ENCODE results near the gene ABI3BP. TPM values are rescaled to one million over a fixed set of nuclear protein-coding genes. Genes with fewer than 3 reads are reported as not detected.

The ABI3BP gene
- total RNA-seq, 1 experiment from 2014 or later: 0.74 TPM

DNA sequence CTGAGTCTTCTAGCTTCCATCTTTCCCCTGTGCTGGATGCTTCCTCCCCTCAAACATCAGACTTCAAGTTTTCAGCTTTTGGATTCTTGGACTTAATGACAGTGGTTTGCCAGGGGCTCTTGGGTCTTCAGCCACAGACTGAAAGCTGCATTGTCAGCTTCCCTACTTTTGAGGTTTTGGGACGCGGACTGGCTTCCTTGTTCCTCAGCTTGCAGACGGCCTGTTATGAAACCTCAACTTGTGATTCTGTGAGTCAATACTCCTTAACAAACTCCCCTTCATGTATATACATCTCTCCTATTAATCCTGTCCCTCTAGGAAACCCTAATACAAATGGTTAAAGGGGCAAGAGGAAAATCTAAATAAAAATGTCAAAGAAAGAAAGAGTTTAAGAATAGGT, 100.1 kb downstream of the ABI3BP start (continued):
- TF ChIP-seq, protein P1, sequence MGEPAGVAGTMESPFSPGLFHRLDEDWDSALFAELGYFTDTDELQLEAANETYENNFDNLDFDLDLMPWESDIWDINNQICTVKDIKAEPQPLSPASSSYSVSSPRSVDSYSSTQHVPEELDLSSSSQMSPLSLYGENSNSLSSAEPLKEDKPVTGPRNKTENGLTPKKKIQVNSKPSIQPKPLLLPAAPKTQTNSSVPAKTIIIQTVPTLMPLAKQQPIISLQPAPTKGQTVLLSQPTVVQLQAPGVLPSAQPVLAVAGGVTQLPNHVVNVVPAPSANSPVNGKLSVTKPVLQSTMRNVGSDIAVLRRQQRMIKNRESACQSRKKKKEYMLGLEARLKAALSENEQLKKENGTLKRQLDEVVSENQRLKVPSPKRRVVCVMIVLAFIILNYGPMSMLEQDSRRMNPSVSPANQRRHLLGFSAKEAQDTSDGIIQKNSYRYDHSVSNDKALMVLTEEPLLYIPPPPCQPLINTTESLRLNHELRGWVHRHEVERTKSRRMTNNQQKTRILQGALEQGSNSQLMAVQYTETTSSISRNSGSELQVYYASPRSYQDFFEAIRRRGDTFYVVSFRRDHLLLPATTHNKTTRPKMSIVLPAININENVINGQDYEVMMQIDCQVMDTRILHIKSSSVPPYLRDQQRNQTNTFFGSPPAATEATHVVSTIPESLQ (CRISPR knock-in tag; IDR thresholded peaks at IDR 0.05): no peak
- no peak for TF ChIP-seq TCF7 (CRISPR knock-in tag; IDR thresholded peaks at IDR 0.05; ENCODE audit: low read depth)
- no peak for TF ChIP-seq EMX1 (CRISPR knock-in tag; IDR thresholded peaks at IDR 0.05)
- TF ChIP-seq ZNF121 (CRISPR knock-in tag; IDR thresholded peaks at IDR 0.05): no peak

DNA sequence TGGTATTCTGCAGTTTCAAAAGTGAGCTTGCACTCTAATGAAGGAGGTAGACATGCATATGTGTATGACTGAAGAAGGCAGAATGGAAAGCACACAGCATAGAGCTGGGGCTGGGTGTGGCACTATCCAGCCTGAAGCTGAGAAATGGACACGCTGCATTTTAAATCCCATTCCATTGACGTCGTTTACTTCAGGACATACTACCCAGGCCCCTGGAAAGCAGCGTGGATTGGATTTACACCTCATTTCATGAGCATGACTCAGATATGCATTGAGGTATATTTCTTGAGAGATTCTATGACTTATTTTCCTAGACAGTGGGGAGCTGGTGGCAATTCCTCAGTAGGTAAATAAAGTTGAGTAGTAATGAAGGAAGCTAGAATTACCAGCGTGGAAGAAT, 101.4 kb downstream of the ABI3BP start:
- ChIA-PET CTCF (interaction anchor here (1.0 to 1.2 kb wide), 2 partner anchors 72 to 304 kb away, joined by 3 read pairs; no protein-coding TSS in a partner anchor), POLR2A (no interaction called here)
- H3K27me3 Mint-ChIP-seq (ENCODE audit: low read depth): no peaks in the 10 kb centered on the region
- no peaks in the 10 kb centered on the region for H3K36me3 Mint-ChIP-seq
- DNase-seq (ENCODE audit: low spot score) (no peak), ATAC-seq (no peak)
- TF ChIP-seq, protein P2, sequence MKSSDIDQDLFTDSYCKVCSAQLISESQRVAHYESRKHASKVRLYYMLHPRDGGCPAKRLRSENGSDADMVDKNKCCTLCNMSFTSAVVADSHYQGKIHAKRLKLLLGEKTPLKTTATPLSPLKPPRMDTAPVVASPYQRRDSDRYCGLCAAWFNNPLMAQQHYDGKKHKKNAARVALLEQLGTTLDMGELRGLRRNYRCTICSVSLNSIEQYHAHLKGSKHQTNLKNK (CRISPR knock-in tag; IDR thresholded peaks at IDR 0.05): no peak
- TF ChIP-seq GRHL2 (CRISPR knock-in tag; IDR thresholded peaks at IDR 0.05; ENCODE audit: insufficient replicate concordance, severe bottlenecking) (no peak), FOXP1 (CRISPR knock-in tag; IDR thresholded peaks at IDR 0.05; ENCODE audit: borderline replicate concordance) (no peak), NFYB (CRISPR knock-in tag; conservative IDR thresholded peaks at IDR 0.05; ENCODE audit: low read depth) (no peak)
- H3K4me1 Mint-ChIP-seq: peaks cover 7% of the 10 kb centered on the region
- H3K4me3 Mint-ChIP-seq: no peak overlapping the region
- no peak overlapping the region for H3K27ac Mint-ChIP-seq
- H3K9me3 Mint-ChIP-seq: no peaks in the 10 kb centered on the region

DNA sequence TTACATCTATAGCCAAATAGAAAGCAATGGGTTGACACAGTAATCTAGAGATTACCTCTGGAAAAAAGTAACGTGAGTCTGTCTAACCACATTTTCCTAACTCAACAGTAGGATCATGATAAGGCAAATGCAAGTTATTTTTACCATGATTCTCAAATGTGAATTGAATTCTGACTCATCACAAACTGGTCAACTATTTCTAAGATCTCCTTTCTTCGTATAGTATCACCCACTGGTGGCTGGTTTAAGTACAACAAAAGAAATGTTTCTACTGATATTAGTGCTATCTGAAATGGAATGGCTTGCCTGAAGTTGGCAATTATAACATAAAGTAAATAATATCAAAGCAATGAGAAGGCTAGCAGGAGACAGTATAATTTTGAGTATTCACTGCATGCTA, 102.2 kb downstream of the ABI3BP start:
- H3K36me3 Mint-ChIP-seq: no peaks in the 10 kb centered on the region
- no peaks in the 10 kb centered on the region for H3K9me3 Mint-ChIP-seq
- no peak for ATAC-seq
- H3K4me3 Mint-ChIP-seq: no peak overlapping the region
- H3K27ac Mint-ChIP-seq: no peak overlapping the region
- DNase-seq (ENCODE audit: low spot score): no peak
- ChIA-PET POLR2A (no interaction called here), CTCF (no interaction called here)
- TF ChIP-seq, protein P3, sequence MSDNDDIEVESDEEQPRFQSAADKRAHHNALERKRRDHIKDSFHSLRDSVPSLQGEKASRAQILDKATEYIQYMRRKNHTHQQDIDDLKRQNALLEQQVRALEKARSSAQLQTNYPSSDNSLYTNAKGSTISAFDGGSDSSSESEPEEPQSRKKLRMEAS (CRISPR knock-in tag; IDR thresholded peaks at IDR 0.05): no peak
- TF ChIP-seq EMX1 (CRISPR knock-in tag; IDR thresholded peaks at IDR 0.05) (no peak), SOX15 (CRISPR knock-in tag; IDR thresholded peaks at IDR 0.05) (no peak), SMAD4 (CRISPR knock-in tag; IDR thresholded peaks at IDR 0.05) (no peak)
- TF ChIP-seq, protein P4, sequence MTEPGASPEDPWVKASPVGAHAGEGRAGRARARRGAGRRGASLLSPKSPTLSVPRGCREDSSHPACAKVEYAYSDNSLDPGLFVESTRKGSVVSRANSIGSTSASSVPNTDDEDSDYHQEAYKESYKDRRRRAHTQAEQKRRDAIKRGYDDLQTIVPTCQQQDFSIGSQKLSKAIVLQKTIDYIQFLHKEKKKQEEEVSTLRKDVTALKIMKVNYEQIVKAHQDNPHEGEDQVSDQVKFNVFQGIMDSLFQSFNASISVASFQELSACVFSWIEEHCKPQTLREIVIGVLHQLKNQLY (CRISPR knock-in tag; IDR thresholded peaks at IDR 0.05): no peak
- H3K27me3 Mint-ChIP-seq (ENCODE audit: low read depth): no peaks in the 10 kb centered on the region
- peaks cover 7% of the 10 kb centered on the region for H3K4me1 Mint-ChIP-seq

DNA sequence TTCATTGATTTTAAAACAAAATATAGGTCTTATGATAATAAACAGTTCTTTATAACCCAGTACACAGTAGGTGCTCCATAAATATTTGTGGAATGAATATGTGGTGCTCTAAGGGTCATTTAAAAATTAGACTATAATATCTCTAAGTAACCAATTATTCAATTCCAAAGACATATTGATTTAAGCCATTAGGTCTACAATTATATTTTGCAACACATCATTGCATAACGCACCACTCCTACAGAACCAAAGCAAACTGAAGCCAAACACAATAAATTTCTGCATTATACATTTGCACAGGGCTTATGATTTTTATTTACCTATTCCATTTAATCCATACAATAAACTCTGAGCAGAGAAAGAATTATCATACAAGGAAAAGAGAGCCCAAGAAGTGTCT, 104.3 kb downstream of the ABI3BP start:
- POLR2A ChIA-PET: no interaction called here
- no peaks in the 10 kb centered on the region for H3K36me3 Mint-ChIP-seq
- TF ChIP-seq NR2C2 (CRISPR knock-in tag; IDR thresholded peaks at IDR 0.05): no peak
- no peak for TF ChIP-seq ESRRA (CRISPR knock-in tag; IDR thresholded peaks at IDR 0.05; ENCODE audit: borderline replicate concordance)
- TF ChIP-seq, protein P5, sequence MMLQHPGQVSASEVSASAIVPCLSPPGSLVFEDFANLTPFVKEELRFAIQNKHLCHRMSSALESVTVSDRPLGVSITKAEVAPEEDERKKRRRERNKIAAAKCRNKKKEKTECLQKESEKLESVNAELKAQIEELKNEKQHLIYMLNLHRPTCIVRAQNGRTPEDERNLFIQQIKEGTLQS (CRISPR knock-in tag; conservative IDR thresholded peaks at IDR 0.05): no peak
- no peak for TF ChIP-seq ZNF317 (CRISPR knock-in tag; IDR thresholded peaks at IDR 0.05; ENCODE audit: borderline replicate concordance, low read depth)
- TF ChIP-seq, protein P6, sequence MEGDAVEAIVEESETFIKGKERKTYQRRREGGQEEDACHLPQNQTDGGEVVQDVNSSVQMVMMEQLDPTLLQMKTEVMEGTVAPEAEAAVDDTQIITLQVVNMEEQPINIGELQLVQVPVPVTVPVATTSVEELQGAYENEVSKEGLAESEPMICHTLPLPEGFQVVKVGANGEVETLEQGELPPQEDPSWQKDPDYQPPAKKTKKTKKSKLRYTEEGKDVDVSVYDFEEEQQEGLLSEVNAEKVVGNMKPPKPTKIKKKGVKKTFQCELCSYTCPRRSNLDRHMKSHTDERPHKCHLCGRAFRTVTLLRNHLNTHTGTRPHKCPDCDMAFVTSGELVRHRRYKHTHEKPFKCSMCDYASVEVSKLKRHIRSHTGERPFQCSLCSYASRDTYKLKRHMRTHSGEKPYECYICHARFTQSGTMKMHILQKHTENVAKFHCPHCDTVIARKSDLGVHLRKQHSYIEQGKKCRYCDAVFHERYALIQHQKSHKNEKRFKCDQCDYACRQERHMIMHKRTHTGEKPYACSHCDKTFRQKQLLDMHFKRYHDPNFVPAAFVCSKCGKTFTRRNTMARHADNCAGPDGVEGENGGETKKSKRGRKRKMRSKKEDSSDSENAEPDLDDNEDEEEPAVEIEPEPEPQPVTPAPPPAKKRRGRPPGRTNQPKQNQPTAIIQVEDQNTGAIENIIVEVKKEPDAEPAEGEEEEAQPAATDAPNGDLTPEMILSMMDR (IDR thresholded peaks at IDR 0.05): no peak
- TF ChIP-seq, protein P7, sequence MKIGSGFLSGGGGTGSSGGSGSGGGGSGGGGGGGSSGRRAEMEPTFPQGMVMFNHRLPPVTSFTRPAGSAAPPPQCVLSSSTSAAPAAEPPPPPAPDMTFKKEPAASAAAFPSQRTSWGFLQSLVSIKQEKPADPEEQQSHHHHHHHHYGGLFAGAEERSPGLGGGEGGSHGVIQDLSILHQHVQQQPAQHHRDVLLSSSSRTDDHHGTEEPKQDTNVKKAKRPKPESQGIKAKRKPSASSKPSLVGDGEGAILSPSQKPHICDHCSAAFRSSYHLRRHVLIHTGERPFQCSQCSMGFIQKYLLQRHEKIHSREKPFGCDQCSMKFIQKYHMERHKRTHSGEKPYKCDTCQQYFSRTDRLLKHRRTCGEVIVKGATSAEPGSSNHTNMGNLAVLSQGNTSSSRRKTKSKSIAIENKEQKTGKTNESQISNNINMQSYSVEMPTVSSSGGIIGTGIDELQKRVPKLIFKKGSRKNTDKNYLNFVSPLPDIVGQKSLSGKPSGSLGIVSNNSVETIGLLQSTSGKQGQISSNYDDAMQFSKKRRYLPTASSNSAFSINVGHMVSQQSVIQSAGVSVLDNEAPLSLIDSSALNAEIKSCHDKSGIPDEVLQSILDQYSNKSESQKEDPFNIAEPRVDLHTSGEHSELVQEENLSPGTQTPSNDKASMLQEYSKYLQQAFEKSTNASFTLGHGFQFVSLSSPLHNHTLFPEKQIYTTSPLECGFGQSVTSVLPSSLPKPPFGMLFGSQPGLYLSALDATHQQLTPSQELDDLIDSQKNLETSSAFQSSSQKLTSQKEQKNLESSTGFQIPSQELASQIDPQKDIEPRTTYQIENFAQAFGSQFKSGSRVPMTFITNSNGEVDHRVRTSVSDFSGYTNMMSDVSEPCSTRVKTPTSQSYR (CRISPR knock-in tag; IDR thresholded peaks at IDR 0.05): no peak
- TF ChIP-seq, protein P8, sequence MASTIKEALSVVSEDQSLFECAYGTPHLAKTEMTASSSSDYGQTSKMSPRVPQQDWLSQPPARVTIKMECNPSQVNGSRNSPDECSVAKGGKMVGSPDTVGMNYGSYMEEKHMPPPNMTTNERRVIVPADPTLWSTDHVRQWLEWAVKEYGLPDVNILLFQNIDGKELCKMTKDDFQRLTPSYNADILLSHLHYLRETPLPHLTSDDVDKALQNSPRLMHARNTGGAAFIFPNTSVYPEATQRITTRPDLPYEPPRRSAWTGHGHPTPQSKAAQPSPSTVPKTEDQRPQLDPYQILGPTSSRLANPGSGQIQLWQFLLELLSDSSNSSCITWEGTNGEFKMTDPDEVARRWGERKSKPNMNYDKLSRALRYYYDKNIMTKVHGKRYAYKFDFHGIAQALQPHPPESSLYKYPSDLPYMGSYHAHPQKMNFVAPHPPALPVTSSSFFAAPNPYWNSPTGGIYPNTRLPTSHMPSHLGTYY (CRISPR knock-in tag; IDR thresholded peaks at IDR 0.05): no peak
- TF ChIP-seq ZNF671 (CRISPR knock-in tag; IDR thresholded peaks at IDR 0.05): no peak
- TF ChIP-seq SMAD4 (CRISPR knock-in tag; IDR thresholded peaks at IDR 0.05): no peak

More for the DNA sequence above, 104.3 kb downstream of the ABI3BP start:
- ATAC-seq: no peak
- DNase-seq (ENCODE audit: low spot score): no peak
- Mint-ChIP-seq H3K9me3 (no peaks in the 10 kb centered on the region), H3K4me3 (no peak overlapping the region), H3K27ac (no peak overlapping the region), H3K4me1 (peaks cover 7% of the 10 kb centered on the region), H3K27me3 (ENCODE audit: low read depth) (no peaks in the 10 kb centered on the region)
- CTCF ChIA-PET: no interaction called here
